ENCODE data around the gene CCBE1.
"Not testable (repeated sequence)": the region's sequence is repeated elsewhere in the genome, so short reads cannot be mapped to it uniquely, and the experiment has no call there.

Gene CCBE1

DNA sequence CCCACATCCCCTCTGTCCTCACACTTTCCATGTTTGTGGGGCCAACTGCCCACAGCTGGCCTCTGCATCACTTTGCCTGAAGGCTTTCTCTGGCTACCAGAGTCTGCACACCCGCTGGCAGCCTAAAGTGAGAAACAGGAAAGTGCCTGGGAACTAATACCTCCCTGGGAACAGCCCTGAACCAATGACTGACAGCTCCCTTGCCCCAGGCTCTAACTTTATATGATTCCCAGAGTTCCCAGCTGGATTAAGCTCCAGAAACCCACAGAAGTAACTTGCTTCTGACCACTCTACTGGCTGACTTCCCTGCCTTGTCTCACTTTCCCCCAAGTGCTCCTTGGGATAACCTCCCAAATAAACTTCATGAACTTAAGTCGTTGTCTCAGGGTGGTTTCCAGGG is 178.5 kb downstream of the CCBE1 start:
- DNase-seq, result no peak

DNA sequence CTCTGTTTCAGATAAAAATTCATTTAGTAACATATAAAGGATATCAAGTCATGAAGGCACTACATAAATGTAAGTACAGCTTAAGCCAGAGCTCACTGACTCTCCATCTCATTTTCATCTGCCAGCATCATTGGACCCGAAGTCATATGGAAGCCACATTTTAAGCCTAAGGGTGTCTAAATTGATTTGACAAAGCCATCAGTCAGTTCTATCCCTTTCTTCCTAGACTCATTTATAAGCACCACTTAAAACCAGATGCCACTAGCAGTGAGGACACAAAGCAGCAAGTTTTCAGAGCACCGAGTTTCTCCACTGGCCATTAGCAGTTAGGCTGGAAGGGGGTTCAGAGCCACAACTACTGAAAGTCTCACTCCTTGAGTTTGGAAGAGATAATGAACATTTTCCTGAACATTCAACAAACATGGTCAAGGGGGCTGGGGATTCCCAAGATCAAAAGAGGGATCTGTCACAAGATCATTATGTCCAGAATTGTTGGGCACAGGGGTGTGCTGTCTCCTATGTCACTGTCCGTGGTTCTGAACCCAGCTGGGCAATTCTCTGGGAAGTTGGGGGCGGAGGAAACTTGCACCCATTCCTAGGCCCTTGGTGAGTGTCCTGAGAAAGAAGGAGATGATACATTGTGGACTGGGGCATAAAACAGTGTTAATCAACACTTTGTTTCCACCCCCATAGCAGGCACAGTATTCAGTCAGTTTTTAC is 179.6 kb downstream of the CCBE1 start:
- DNase-seq, result no peak

DNA sequence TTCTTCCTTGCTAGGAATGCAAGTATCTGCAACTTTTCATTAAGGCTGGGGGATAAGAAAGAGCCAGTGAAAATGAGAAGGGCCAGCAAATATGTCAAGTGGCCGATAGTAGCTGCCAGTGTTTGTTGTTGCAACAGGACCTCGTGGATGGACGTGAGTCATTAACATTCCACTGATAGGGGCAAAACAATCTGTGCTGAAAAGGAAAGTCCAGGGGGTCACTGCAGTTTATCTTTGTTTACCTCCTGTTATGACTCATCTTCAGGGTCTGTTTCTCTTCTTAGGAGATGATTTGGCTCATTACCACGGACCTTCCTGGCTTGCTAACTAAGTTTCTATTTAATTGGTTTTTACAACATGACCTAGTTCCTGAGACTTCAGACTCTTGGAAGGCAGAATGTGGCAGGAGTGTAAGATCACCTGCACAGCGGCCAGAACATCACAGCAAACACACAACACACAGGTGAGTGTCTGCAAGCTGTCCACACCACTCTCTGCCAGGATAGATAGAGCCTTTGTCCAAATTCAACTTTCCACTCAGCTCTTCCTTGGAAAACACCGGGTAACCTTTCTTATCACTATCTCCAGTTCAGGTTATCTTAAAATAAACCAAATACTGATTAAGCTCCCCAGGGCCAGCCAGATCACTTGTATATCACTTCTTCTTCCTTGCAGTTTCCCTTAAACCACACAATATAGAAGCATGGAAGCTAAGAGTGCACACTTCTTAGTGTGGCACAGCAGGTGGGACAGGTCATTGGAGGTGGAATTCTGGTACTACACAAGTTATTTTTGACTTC is 180.7 kb downstream of the CCBE1 start:
- no peak for DNase-seq

DNA sequence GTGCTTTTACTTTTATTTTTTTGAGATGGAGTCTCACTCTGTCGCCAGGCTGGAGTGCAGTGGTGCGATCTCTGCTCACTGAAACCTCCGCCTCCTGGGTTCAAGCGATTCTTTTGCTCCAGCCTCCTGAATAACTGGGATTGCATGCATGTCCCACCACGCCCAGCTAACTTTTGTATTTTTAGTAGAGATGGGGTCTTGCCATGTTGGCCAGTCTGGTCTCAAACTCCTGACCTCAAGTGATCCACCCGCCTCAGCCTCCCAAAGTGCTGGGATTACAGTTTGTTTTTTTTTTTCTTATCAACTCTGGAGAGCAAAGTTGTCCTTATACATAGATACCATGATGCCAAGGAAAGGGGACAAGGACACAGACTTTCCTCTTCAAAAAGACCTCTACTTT is 181.3 kb downstream of the CCBE1 start:
- not testable (repeated sequence) for DNase-seq

DNA sequence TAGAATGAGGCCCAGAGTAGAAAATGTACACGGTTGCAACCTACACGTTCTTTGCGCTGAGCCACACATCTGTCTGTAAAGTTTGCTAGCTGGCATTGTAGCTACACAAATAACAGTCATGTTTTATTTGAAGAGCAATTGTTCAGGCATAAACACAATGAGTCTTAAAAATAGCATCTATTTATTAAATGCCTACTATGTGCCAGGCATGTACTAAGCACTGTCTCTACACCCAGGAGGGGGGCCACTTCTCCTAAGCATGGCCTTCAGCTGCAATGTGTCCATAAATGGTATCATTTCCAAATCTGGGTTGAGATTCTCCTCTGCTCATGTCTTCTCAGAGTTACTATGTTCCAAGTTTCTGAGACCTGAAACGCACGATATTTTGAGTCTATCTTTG is 182.1 kb downstream of the CCBE1 start:
- DNase-seq, result no peak

DNA sequence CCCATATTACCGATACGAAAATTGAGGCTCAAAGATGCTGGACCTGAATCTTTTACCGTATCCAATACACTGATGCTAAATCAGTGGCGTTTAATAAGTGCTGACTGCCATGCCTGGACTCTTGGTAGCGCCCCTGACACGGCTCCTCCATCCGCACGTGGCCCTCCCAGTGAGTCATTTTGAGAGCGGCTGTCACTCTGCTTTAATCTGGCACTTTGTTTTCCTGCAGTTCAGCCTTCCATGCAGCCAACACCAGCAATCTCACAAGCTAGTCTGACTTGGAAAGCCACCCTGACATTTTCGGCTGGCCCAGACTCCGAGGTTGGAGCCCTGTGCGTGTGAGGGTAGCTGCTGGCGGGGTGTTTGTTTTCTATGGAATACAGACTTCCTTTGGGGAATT is 183.0 kb downstream of the CCBE1 start:
- DNase-seq, result no peak

DNA sequence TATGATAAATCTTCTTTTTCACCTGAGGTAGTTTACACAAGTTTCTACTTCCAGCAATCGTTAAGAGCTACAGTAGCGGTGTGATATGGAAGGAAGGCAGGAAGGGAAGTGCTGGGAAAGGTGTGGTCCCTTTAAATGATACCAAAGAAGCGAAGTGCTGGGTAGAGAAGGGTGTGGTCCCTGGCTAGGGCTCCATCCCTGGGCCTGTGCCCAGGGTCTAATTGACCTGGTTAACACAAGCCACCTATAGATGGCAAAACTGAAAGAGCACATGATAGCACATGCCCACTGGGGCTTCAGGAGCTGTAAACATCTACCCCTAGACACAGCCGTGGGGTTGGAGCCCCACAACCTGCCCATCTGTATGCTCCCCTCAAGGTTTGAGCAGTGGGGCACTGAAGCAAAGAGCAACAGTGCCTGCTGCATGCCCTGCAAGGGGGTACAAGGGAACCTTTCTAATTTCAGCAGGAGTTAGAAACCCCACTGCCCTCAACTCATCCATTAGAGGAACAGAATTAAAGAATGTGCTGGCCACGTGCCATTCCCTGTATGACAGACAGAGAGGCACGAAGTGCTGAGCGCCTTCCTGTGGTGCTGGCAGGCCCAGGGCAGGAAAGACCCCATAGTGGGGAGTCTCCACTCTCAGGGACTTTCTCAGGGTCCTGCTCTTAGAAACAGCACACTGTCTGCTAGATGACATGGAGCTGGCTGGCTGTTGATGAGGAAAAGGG is 185.0 kb downstream of the CCBE1 start:
- DNase-seq, result no peak

DNA sequence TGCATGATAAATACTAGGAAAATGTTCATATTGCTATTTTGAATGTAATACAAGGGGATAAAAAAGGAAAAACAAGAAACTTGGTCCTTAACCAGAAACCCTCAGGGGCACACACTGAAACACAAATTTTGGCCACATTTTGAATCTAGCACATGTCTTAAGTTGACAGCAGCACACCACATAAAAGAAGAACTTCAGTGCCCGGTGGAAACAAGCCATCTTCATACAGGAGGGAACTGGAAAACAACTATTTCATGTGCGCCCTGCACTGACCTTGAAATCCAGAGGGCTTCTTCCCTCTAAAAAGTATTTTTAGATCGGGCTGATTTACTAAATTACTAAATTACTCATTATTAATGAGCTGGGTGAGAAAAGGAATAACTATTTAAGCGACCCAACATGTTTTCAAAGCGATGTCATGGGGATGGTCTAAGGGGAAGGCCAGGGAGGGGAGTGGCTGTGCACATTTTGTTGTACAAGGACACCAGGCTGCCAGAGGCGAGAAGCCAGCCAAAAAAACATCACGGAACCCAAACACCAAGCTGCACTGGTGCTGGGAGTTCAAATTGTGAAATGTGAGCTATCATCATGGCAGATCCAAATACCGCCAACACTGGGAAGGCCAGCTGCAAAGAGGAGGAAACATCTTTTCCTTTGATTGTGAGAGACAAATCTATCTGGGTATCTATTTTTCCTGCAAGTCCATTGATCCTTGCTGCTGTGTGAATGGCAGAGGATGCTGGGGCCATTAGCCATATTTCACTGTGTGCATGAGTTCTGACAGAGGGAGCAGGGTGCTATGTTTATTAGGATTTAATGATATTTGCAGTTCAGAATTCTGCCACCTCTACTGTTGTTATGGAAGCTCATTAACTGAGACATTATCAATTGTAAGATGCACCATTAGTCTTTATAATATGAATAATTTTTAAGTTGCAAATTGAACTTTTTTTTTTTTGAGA is 187.5 kb downstream of the CCBE1 start:
- DNase-seq, result no peak

DNA sequence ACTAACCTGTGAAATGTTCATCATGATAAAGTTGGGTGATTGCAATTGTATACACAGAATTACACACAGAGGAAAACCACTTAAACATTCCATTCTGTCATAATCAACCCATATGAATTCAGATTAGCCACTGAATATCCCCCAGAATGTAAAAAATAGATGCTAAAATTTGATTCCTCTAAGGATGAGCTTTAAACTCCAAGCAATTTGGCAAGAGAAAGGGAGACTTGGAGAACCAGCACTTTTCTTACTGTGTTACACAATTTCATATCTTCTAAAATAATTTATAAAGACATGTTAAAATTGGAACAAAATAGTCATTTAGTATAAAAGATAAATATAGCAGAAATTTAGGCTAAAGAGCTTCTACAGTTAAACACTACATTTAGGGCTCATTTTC is 191.9 kb downstream of the CCBE1 start:
- no peak for DNase-seq

DNA sequence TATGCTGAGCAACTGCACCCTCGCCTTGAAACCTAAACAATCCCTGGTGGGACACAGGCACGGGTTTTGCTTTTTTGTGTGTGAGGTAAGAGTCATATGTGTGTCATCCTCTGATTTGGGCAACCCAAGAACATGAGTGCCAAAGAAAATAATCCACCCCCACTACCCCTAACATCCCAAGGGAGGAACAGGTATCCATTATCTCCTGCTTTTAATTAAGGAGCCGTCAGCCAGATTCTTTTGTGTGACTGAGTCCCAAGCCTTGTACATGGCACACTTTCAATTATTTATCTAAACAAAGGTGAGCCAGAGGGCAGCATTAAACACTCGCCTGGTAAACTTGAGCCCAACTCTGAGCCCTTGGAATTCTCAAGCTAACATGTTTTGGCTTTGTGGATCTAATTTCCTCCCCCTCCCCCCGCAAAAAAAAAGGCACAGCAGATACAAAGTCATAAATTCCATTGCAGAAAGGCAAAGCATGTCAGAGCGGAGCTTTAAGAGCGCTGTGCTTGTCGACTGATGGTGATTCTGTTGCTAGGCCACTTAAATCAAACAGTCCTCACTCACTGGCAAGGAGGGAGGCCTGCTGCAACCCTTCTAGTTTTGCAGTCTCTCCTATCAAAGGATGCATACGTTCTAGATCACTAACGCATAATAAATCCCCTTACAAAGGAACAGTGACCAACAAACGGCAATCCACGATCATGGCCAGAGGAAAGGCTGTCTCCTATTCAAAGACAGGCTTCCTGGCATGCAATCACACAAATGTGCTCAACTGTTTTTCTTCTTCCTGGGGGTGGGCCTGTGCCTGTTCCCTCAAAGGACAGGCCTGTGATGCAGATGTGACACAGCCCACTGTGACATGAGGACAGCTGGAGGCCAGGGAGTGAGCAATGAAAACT is 194.7 kb downstream of the CCBE1 start:
- DNase-seq, result no peak

DNA sequence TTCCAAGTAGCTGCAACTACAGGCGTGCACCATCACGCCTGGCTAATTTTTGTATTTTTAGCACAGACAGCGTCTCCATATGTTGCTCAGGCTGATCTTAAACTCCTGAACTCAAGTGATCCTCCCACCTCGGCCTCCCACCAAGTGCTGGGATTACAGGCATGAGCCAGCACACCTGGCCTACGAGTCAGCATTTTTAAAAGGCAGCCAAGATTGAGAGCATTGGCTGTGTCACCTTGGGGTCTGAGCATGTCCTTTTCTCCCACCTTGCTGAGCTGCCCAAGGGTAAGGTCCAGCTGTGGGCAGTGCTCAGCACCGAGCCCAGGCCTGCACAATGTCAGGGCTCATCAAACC is 195.3 kb downstream of the CCBE1 start:
- no peak for DNase-seq

DNA sequence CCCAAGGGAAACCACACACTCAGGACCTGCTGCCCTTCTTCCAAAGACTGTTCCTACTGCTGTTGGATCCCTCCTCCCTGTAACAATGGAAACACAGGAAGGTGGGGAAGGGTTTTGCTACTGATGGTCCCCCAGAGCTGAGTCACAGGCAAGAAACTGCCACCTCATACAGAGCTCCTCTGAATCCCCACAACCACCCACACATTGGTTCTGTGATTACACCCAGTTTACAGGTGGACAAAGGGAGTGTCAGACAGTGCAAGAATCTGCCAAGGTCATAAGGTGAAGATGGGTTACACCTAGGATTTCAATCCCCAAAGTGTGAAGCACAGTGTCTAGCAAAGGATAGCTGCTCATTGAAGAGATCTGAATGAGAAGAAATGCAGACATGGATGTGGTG is 196.5 kb downstream of the CCBE1 start:
- no peak for DNase-seq

DNA sequence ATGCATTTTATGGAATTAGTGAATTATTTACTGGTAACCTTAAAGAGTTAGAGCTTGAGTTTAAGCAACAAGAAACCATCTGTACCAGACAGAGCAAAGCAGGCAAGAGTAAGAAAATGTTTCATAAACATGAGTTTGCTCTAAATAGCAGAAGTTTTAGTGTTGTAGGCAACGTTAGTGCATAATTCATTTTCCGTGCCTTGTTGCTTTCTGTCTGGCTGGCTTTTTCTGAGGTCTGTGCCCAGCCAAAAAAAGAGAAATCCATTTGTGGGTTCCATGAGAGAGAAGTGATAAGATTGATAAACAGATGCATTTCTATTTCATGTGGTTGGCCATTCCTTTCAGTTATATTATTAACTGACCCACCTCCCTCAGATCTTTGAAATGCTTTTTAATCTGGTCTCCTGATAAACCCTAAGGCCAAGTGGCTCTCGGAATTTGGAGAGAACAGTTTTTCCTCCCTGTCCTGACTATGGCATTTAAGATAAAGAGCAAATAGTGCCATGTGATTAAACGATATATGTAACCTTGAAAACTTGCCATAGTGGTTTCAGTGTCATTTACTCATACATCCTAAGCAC is 198.6 kb downstream of the CCBE1 start:
- no peak for DNase-seq

DNA sequence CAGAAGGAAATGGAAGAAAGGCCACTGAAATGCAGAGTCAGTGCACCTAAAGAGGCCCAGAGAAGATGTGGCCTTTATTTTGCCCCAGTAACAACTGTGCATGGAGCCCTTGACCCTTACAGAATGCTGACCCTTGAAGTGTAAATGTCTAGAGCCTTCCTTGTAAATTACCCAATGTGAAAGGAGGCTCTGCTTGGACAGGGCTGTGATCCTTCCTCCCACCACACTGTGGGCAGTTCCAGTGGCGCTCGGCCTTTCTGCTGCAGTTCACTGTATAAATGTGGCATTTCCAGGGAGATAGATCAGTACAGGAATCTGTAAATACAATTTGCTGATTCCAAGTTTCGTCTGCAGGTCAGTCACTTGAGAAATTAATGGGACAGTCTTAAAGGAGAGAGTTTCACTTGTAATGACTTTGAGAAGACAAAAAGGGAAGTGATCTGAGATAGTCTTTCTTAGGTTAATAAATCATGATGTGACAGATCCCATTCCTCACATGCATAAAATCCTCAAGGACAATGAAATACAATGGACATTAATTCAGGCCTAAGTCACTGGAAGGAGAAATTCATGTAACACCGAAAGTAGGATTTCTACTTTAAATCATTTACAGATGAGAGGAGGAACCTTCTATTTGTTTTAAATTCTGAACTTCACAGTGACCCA is 204.3 kb downstream of the CCBE1 start:
- DNase-seq, result no peak

DNA sequence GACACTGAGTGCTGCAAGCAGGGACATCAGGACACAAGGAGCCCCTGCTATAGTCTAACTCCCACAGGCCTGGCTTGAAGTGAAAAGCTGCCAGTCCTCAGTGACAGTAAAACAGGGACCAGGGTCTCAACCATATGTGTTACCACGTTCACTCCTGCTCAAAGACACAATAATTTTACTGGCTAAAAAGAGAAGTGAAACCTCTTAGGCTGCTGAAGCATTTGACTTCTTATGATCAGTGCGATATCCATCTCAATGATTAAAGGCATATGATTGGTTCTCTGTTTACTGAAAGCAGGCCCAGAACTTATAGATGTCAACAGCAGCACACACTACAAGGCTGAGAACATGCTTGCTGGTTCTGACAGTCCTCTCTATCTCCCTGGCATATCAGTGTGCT is 208.3 kb downstream of the CCBE1 start:
- no peak for DNase-seq

DNA sequence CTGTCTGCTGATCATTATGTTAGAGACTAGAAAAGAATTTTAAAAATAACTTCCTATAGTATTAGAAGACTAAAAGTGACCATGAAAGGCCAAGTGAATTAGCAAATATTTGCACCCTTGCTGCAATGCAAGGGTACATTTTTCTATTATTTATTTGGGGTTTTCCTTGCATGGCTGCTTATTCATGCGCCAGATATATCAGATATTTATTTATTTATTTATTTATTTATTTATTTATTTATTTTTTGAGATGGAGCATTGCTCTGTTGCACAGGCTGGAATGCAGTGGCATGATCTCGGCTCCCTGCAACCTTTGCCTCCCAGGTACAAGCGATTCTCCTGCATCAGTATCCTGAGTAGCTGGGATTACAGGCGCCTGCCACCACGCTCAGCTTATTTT is 211.8 kb downstream of the CCBE1 start:
- no peak for DNase-seq

DNA sequence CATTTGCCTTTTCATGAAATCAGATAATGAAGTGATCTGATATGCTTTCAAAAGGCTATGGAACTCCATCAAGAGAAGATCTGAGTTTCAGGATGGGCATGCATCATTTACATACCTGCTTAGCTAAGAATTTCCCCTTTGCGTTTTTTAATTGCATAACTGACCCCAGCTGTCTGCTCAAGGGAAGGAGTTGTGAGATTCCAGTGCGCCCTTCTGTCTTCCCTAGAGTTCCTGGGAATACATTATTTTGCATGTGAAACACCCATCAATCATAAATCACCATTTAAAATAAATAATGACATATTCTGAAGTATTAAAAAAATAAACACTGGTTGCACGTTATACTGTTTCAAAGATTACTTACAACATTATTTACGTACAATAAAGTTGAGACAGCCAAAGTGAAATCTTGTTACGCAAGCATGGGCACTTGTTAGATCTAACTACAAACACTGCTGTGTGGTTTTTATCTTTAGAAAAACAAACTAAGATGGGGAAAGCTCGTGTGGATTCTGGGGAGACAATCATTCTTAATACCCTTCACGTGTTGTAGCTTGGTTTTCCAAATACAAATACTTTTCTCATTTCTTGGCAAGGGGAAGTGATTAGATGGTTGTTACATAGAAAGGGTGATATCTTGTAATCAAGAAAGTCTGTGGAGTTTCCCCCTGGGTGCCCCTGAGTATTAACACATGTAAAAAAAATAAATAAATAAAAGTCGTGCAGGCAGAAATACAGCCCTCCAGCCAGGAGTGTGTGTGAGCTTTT is 212.5 kb downstream of the CCBE1 start:
- DNase-seq, result no peak

DNA sequence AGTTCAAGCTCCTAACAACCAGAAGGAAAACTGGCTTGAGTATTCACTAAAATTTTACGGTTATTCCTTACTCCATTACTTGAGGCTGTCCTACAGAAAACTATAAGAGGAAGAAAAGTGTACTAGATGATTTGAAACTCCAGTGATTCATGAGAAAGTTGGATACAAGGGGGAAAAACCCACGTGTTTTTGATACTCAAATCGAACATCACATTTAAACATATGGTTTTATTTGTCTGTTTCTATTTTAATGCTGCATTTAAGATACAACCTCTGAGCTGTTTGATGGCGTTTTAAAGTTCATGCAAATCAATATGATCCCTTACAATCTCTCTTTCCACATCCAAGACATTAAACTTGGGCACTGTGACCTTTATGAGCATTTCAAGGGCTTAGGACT is 213.1 kb downstream of the CCBE1 start:
- DNase-seq, result no peak

DNA sequence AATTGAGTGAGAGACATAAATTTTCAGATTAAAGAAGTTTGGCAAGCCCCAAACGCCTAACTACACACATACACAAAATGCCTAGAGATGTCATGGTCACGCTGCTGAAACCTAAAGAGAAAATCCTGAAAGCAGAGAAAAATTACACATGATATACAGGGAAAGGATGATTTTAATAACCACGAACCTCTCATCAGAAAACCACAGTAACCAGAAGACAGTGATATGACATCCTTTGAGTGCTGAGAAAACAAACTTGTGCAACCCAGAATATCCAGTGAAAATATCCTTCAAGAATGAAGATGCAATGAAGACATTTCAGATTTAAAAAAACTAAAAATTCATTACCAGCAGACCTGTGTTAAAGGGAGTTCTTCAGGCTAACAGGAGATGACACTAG is 215.8 kb downstream of the CCBE1 start:
- no peak for DNase-seq

DNA sequence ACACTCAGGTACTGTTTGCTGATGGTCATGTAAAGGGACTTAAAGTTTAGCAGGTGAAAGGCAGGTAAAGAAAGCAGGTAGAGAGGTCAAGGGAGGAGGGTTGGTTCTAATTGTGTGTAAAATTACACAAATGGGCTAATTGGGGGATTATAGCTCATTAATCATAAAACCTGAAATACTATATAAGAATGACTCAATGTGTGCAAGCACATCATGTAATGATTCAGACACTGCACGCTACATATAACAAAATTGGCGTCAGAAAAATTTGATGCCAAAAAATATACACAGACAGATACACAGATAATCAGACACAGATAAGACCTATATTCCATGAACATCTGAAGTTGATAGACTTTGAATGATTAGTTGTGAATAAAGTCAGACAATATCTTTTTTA is 217.4 kb downstream of the CCBE1 start:
- DNase-seq, result no peak

All from NCI-H1694 treated with DMSO at 0.1 percent for 48 hours (cell line).